ENCODE data around the gene ROBO2.

The ROBO2 gene

GRCh38 chr3:77421916-77422315 lies 382.0 kb downstream of the ROBO2 start:
- no peaks in the 10 kb centered on the region for H3K36me3 ChIP-seq (ENCODE audit: insufficient read depth)
- no peaks in the 10 kb centered on the region for H4K20me1 ChIP-seq (ENCODE audit: insufficient read depth)
- no peaks in the 10 kb centered on the region for H3K79me2 ChIP-seq (ENCODE audit: insufficient read depth, low read depth)
- no peak overlapping the region for H2AFZ ChIP-seq (ENCODE audit: low read depth)
- H3K4me1 ChIP-seq (ENCODE audit: low read depth, poor library complexity, severe bottlenecking): no peaks in the 10 kb centered on the region
- no peak overlapping the region for H3K4me3 ChIP-seq (IDR thresholded peaks at IDR 0.05; ENCODE audit: insufficient read depth, low read depth, low read length)
- no peak overlapping the region for H3K9ac ChIP-seq
- H3K27ac ChIP-seq: no peak overlapping the region
- no peaks in the 10 kb centered on the region for H3K27me3 ChIP-seq (ENCODE audit: insufficient read depth, low read depth)
- no peak overlapping the region for H3K4me2 ChIP-seq
- no peak for TF ChIP-seq CTCF (conservative IDR thresholded peaks at IDR 0.05; ENCODE audit: low read depth, low read length)

DNA sequence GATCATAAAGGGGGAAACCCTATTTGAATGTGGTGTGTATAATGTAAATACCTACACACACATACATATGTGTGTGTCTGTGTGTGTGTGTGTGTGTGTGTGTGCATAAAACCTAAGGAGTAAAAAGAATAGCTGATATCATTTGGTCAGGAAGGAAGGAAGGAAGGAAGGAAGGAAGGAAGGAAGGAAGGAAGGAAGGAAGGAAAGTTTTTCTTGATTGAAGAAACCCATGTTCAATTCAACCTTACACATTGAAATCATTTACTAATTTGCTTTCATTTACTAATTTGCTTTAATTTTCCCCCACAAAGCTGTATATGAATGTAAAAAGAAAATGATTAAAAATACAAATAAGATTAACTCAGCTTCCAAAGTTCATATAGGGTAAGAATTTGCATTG lies 386.6 kb downstream of the ROBO2 start:
- Histone ChIP-seq H3K27me3 (ENCODE audit: insufficient read depth, low read depth) (no peaks in the 10 kb centered on the region), H3K36me3 (ENCODE audit: insufficient read depth) (no peaks in the 10 kb centered on the region), H2AFZ (ENCODE audit: low read depth) (no peak overlapping the region), H4K20me1 (ENCODE audit: insufficient read depth) (no peaks in the 10 kb centered on the region), H3K4me2 (no peak overlapping the region), H3K27ac (no peak overlapping the region), H3K4me3 (IDR thresholded peaks at IDR 0.05; ENCODE audit: insufficient read depth, low read depth, low read length) (no peak overlapping the region), H3K9ac (no peak overlapping the region), H3K79me2 (ENCODE audit: insufficient read depth, low read depth) (no peaks in the 10 kb centered on the region), H3K4me1 (ENCODE audit: low read depth, poor library complexity, severe bottlenecking) (no peaks in the 10 kb centered on the region)
- no peak for TF ChIP-seq CTCF (conservative IDR thresholded peaks at IDR 0.05; ENCODE audit: low read depth, low read length)

GRCh38 chr3:77427528-77427927 lies 387.6 kb downstream of the ROBO2 start:
- no peaks in the 10 kb centered on the region for H3K36me3 ChIP-seq (ENCODE audit: insufficient read depth)
- no peak overlapping the region for H3K4me2 ChIP-seq
- no peaks in the 10 kb centered on the region for H3K79me2 ChIP-seq (ENCODE audit: insufficient read depth, low read depth)
- H3K9ac ChIP-seq: no peak overlapping the region
- no peaks in the 10 kb centered on the region for H3K4me1 ChIP-seq (ENCODE audit: low read depth, poor library complexity, severe bottlenecking)
- H2AFZ ChIP-seq (ENCODE audit: low read depth): no peak overlapping the region
- H4K20me1 ChIP-seq (ENCODE audit: insufficient read depth): no peaks in the 10 kb centered on the region
- no peaks in the 10 kb centered on the region for H3K27me3 ChIP-seq (ENCODE audit: insufficient read depth, low read depth)
- H3K27ac ChIP-seq: no peak overlapping the region
- no peak overlapping the region for H3K4me3 ChIP-seq (IDR thresholded peaks at IDR 0.05; ENCODE audit: insufficient read depth, low read depth, low read length)
- TF ChIP-seq CTCF (conservative IDR thresholded peaks at IDR 0.05; ENCODE audit: low read depth, low read length): no peak

DNA sequence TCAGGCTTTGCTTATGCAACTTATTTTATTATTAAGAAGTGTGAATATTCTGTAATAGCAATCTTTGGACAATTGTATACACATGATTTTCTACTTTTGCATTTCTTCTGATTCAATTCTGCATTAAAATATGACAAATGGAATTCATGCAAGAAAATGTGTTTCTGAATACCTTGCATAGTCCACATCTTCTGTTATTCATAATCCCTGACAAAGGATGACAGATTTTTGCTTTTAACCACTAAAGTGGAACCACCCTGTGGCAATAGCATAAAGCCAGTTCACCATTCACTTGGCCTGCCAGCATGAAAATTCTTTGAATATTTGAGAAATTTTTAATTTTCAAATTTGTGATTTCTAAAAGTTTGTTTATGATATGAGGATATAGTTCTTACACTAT lies 397.0 kb downstream of the ROBO2 start:
- H3K4me3 ChIP-seq (IDR thresholded peaks at IDR 0.05; ENCODE audit: insufficient read depth, low read depth, low read length): no peak overlapping the region
- H3K4me1 ChIP-seq (ENCODE audit: low read depth, poor library complexity, severe bottlenecking): no peaks in the 10 kb centered on the region
- H3K27ac ChIP-seq: no peak overlapping the region
- no peak for TF ChIP-seq CTCF (conservative IDR thresholded peaks at IDR 0.05; ENCODE audit: low read depth, low read length)
- H3K9ac ChIP-seq: no peak overlapping the region
- no peak overlapping the region for H2AFZ ChIP-seq (ENCODE audit: low read depth)
- H3K79me2 ChIP-seq (ENCODE audit: insufficient read depth, low read depth): no peaks in the 10 kb centered on the region
- no peaks in the 10 kb centered on the region for H3K36me3 ChIP-seq (ENCODE audit: insufficient read depth)
- no peaks in the 10 kb centered on the region for H4K20me1 ChIP-seq (ENCODE audit: insufficient read depth)
- H3K4me2 ChIP-seq: no peak overlapping the region
- no peaks in the 10 kb centered on the region for H3K27me3 ChIP-seq (ENCODE audit: insufficient read depth, low read depth)

GRCh38 chr3:77446084-77446483 lies 406.2 kb downstream of the ROBO2 start:
- TF ChIP-seq CTCF (conservative IDR thresholded peaks at IDR 0.05; ENCODE audit: low read depth, low read length): no peak
- no peaks in the 10 kb centered on the region for H3K27me3 ChIP-seq (ENCODE audit: insufficient read depth, low read depth)
- no peaks in the 10 kb centered on the region for H3K79me2 ChIP-seq (ENCODE audit: insufficient read depth, low read depth)
- no peak overlapping the region for H3K9ac ChIP-seq
- no peaks in the 10 kb centered on the region for H3K4me1 ChIP-seq (ENCODE audit: low read depth, poor library complexity, severe bottlenecking)
- H3K4me3 ChIP-seq (IDR thresholded peaks at IDR 0.05; ENCODE audit: insufficient read depth, low read depth, low read length): no peak overlapping the region
- no peak overlapping the region for H2AFZ ChIP-seq (ENCODE audit: low read depth)
- H3K36me3 ChIP-seq (ENCODE audit: insufficient read depth): no peaks in the 10 kb centered on the region
- H3K27ac ChIP-seq: no peak overlapping the region
- H4K20me1 ChIP-seq (ENCODE audit: insufficient read depth): no peaks in the 10 kb centered on the region
- no peak overlapping the region for H3K4me2 ChIP-seq
